ENCODE measurements around the gene NPAS1. TPM values are rescaled to one million over a fixed set of nuclear protein-coding genes. Genes with fewer than 3 reads are reported as not detected.

Gene NPAS1
- total and polyA plus RNA-seq, 2 experiments from 2014 or later, result 5.6 to 9.8 TPM

GRCh38 chr19:47035127-47036096 lies 15.8 kb downstream of the NPAS1 start:
- no peaks in the 10 kb centered on the region for H3K9me2 ChIP-seq (ENCODE audit: insufficient read depth)
- Mint-ChIP-seq H3K4me3 (peak overlapping the region; percentile 86), H3K4me1 (peaks cover 19% of the 10 kb centered on the region), H3K9me3 (no peaks in the 10 kb centered on the region), H3K27me3 (ENCODE audit: insufficient read depth, low read depth, poor library complexity) (peaks cover 41% of the 10 kb centered on the region), H3K27ac (peak overlapping the region; percentile 89), H3K36me3 (ENCODE audit: low read depth) (no peaks in the 10 kb centered on the region; the same call in 2 of the 3 replicates)
- TF ChIP-seq ZNF114 (CRISPR knock-in tag; IDR thresholded peaks at IDR 0.05) (no peak), NANOG (IDR thresholded peaks at IDR 0.05; ENCODE audit: borderline replicate concordance) (no peak), ZNF462 (CRISPR knock-in tag; IDR thresholded peaks at IDR 0.05) (no peak), EZH2phosphoT487 (IDR thresholded peaks at IDR 0.05; ENCODE audit: unreplicated experiment) (no peak), STAT1 (IDR thresholded peaks at IDR 0.05; ENCODE audit: unreplicated experiment) (no peak), POLR2AphosphoS5 (IDR thresholded peaks at IDR 0.05; ENCODE audit: low read depth) (peak; percentile 54; the same call in 1 of the 2 replicates), JUNB (IDR thresholded peaks at IDR 0.05; ENCODE audit: unreplicated experiment) (no peak), EZH2 (IDR thresholded peaks at IDR 0.05; ENCODE audit: low read depth, unreplicated experiment) (no peak), CREB1 (CRISPR knock-in tag; IDR thresholded peaks at IDR 0.05; ENCODE audit: low read depth) (peak; percentile 66), ZNF331 (CRISPR knock-in tag; IDR thresholded peaks at IDR 0.05; ENCODE audit: low read depth) (no peak)
- TF ChIP-seq, protein P1, sequence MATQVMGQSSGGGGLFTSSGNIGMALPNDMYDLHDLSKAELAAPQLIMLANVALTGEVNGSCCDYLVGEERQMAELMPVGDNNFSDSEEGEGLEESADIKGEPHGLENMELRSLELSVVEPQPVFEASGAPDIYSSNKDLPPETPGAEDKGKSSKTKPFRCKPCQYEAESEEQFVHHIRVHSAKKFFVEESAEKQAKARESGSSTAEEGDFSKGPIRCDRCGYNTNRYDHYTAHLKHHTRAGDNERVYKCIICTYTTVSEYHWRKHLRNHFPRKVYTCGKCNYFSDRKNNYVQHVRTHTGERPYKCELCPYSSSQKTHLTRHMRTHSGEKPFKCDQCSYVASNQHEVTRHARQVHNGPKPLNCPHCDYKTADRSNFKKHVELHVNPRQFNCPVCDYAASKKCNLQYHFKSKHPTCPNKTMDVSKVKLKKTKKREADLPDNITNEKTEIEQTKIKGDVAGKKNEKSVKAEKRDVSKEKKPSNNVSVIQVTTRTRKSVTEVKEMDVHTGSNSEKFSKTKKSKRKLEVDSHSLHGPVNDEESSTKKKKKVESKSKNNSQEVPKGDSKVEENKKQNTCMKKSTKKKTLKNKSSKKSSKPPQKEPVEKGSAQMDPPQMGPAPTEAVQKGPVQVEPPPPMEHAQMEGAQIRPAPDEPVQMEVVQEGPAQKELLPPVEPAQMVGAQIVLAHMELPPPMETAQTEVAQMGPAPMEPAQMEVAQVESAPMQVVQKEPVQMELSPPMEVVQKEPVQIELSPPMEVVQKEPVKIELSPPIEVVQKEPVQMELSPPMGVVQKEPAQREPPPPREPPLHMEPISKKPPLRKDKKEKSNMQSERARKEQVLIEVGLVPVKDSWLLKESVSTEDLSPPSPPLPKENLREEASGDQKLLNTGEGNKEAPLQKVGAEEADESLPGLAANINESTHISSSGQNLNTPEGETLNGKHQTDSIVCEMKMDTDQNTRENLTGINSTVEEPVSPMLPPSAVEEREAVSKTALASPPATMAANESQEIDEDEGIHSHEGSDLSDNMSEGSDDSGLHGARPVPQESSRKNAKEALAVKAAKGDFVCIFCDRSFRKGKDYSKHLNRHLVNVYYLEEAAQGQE (IDR thresholded peaks at IDR 0.05; ENCODE audit: unreplicated experiment), result no peak
- TF ChIP-seq, protein P2, sequence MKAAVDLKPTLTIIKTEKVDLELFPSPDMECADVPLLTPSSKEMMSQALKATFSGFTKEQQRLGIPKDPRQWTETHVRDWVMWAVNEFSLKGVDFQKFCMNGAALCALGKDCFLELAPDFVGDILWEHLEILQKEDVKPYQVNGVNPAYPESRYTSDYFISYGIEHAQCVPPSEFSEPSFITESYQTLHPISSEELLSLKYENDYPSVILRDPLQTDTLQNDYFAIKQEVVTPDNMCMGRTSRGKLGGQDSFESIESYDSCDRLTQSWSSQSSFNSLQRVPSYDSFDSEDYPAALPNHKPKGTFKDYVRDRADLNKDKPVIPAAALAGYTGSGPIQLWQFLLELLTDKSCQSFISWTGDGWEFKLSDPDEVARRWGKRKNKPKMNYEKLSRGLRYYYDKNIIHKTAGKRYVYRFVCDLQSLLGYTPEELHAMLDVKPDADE (IDR thresholded peaks at IDR 0.05), result no peak
- TF ChIP-seq, protein P3, sequence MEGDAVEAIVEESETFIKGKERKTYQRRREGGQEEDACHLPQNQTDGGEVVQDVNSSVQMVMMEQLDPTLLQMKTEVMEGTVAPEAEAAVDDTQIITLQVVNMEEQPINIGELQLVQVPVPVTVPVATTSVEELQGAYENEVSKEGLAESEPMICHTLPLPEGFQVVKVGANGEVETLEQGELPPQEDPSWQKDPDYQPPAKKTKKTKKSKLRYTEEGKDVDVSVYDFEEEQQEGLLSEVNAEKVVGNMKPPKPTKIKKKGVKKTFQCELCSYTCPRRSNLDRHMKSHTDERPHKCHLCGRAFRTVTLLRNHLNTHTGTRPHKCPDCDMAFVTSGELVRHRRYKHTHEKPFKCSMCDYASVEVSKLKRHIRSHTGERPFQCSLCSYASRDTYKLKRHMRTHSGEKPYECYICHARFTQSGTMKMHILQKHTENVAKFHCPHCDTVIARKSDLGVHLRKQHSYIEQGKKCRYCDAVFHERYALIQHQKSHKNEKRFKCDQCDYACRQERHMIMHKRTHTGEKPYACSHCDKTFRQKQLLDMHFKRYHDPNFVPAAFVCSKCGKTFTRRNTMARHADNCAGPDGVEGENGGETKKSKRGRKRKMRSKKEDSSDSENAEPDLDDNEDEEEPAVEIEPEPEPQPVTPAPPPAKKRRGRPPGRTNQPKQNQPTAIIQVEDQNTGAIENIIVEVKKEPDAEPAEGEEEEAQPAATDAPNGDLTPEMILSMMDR (conservative IDR thresholded peaks at IDR 0.05; ENCODE audit: low read depth in 2 of 2), result peak; percentile 78 to 86
- H3K27ac ChIP-seq (ENCODE audit: low read depth), result no peak overlapping the region
- H3K79me2 ChIP-seq (replicated peaks; ENCODE audit: insufficient read depth), result no peaks in the 10 kb centered on the region
- 0 out of 2 replicates have a peak, but pooled peaks cover 8% of the 10 kb centered on the region for H3F3A ChIP-seq (replicated peaks; ENCODE audit: low read depth)
- peaks cover 12% of the 10 kb centered on the region for H3K4me1 ChIP-seq (ENCODE audit: insufficient read depth)
- ATAC-seq (peak; percentile 75), DNase-seq (ENCODE audit: low spot score) (peak; percentile 88)
- no peaks in the 10 kb centered on the region for H3K36me3 ChIP-seq (ENCODE audit: insufficient read depth)
- no peaks in the 10 kb centered on the region; the same call in 1 of the 2 replicates for H3K27me3 ChIP-seq (ENCODE audit: insufficient read depth)
- H2AFZ ChIP-seq, result peak overlapping the region; percentile 85
- peak overlapping the region; percentile 80 for H3K4me2 ChIP-seq
- no peaks in the 10 kb centered on the region; the same call in 1 of the 2 replicates for H4K20me1 ChIP-seq (replicated peaks; ENCODE audit: insufficient read depth)
- peak overlapping the region; percentile 53 for H3K4me3 ChIP-seq

Measured in GM23338 (cell line).